ENCODE results near the gene TRIP13. TPM values are rescaled to one million over a fixed set of nuclear protein-coding genes. Genes with fewer than 3 reads are reported as not detected.

The TRIP13 gene
- total RNA-seq, 1 donor from 2014 or later, result 8.4 TPM

- peaks cover 8% of the 10 kb centered on the region for H3K27me3 Mint-ChIP-seq (ENCODE audit: unreplicated experiment)
- TF ChIP-seq CTCF (IDR thresholded peaks at IDR 0.05; ENCODE audit: unreplicated experiment), result no peak
- H3K36me3 Mint-ChIP-seq (ENCODE audit: low read depth, unreplicated experiment), result no peaks in the 10 kb centered on the region
- H3K4me1 Mint-ChIP-seq (ENCODE audit: unreplicated experiment), result peaks cover 12% of the 10 kb centered on the region
- DNase-seq (ENCODE audit: low spot score), result no peak
- H3K9me3 Mint-ChIP-seq (ENCODE audit: unreplicated experiment), result no peaks in the 10 kb centered on the region
- H3K4me3 Mint-ChIP-seq (ENCODE audit: unreplicated experiment), result no peak overlapping the region
- no peak overlapping the region for H3K27ac Mint-ChIP-seq (ENCODE audit: unreplicated experiment)
Observed at GRCh38 chr5:945691-946551, 53.2 kb downstream of the TRIP13 start.

GRCh38 chr5:946720-947625 lies 54.3 kb downstream of the TRIP13 start:
- Mint-ChIP-seq H3K9me3 (ENCODE audit: unreplicated experiment) (no peaks in the 10 kb centered on the region), H3K4me3 (ENCODE audit: unreplicated experiment) (no peak overlapping the region), H3K4me1 (ENCODE audit: unreplicated experiment) (peaks cover 12% of the 10 kb centered on the region), H3K36me3 (ENCODE audit: low read depth, unreplicated experiment) (no peaks in the 10 kb centered on the region), H3K27ac (ENCODE audit: unreplicated experiment) (peak overlapping the region; percentile 16), H3K27me3 (ENCODE audit: unreplicated experiment) (peaks cover 8% of the 10 kb centered on the region)
- TF ChIP-seq CTCF (IDR thresholded peaks at IDR 0.05; ENCODE audit: unreplicated experiment), result no peak
- DNase-seq (ENCODE audit: low spot score), result no peak

GRCh38 chr5:947626-948471 lies 55.2 kb downstream of the TRIP13 start:
- H3K27ac Mint-ChIP-seq (ENCODE audit: unreplicated experiment), result no peak overlapping the region
- peaks cover 12% of the 10 kb centered on the region for H3K4me1 Mint-ChIP-seq (ENCODE audit: unreplicated experiment)
- H3K4me3 Mint-ChIP-seq (ENCODE audit: unreplicated experiment), result no peak overlapping the region
- peaks cover 8% of the 10 kb centered on the region for H3K27me3 Mint-ChIP-seq (ENCODE audit: unreplicated experiment)
- no peak for DNase-seq (ENCODE audit: low spot score)
- H3K36me3 Mint-ChIP-seq (ENCODE audit: low read depth, unreplicated experiment), result no peaks in the 10 kb centered on the region
- no peaks in the 10 kb centered on the region for H3K9me3 Mint-ChIP-seq (ENCODE audit: unreplicated experiment)
- TF ChIP-seq CTCF (IDR thresholded peaks at IDR 0.05; ENCODE audit: unreplicated experiment), result no peak

- Mint-ChIP-seq H3K9me3 (ENCODE audit: unreplicated experiment) (no peaks in the 10 kb centered on the region), H3K27me3 (ENCODE audit: unreplicated experiment) (peaks cover 10% of the 10 kb centered on the region)
Observed at GRCh38 chr5:948472-949274, 56.0 kb downstream of the TRIP13 start.

More at GRCh38 chr5:948472-949274, 56.0 kb downstream of the TRIP13 start:
- TF ChIP-seq CTCF (IDR thresholded peaks at IDR 0.05; ENCODE audit: unreplicated experiment), result no peak
- no peak for DNase-seq (ENCODE audit: low spot score)
- no peaks in the 10 kb centered on the region for H3K36me3 Mint-ChIP-seq (ENCODE audit: low read depth, unreplicated experiment)
- peaks cover 7% of the 10 kb centered on the region for H3K4me1 Mint-ChIP-seq (ENCODE audit: unreplicated experiment)
- no peak overlapping the region for H3K4me3 Mint-ChIP-seq (ENCODE audit: unreplicated experiment)
- H3K27ac Mint-ChIP-seq (ENCODE audit: unreplicated experiment), result no peak overlapping the region
